GM12878 (cell line): Measurements from ENCODE around the gene PCNP.

Source experiments
- CHD1 ChIP-seq: IDR thresholded peaks from 2 replicates; pipeline ENCODE4 v1.6.1; 2012; ENCODE audit warnings: low read depth, low read length, improper control_type of control experiment
- CREB1 ChIP-seq: IDR thresholded peaks from 2 replicates; pipeline ENCODE4 v1.6.1; 2012; ENCODE audit warnings: low read depth, mild to moderate bottlenecking, inconsistent platforms
- CTCF ChIP-seq, 3 experiments: IDR thresholded peaks in 2 of 3; conservative IDR thresholded peaks in 1 of 3; 2 replicates each; pipeline ENCODE4 v1.5.1; 2011; ENCODE audit warnings: low read depth in 3 of 3, low read length in 3 of 3, mild to moderate bottlenecking in 3 of 3, control low read depth in 2 of 3, moderate library complexity in 2 of 3, inconsistent platforms in 1 of 3, mixed read lengths in 1 of 3; ENCODE audit not compliant: control insufficient read depth in 2 of 3, insufficient read depth in 1 of 3; ENCODE audit errors: extremely low read depth in 1 of 3
- DPF2 ChIP-seq: fragments of 450-650 bp; IDR thresholded peaks from 2 replicates; pipeline ENCODE4 v1.6.1; 2017; ENCODE audit warnings: mild to moderate bottlenecking
- EED ChIP-seq: sonication (generic); IDR thresholded peaks from 2 replicates; pipeline ENCODE4 v1.6.1; 2016; ENCODE audit warnings: antibody characterized with exemption, low read depth
- EZH2 ChIP-seq: IDR thresholded peaks from 2 replicates; pipeline ENCODE4 v1.6.1; 2012; ENCODE audit warnings: low read depth, mild to moderate bottlenecking, control low read depth, inconsistent platforms, low read length, borderline replicate concordance; ENCODE audit not compliant: control insufficient read depth
- NFXL1 ChIP-seq: fragments of 450-650 bp; IDR thresholded peaks from 2 replicates; pipeline ENCODE4 v1.6.1; 2017; ENCODE audit warnings: antibody characterized with exemption, mild to moderate bottlenecking, borderline replicate concordance
- POLR2A ChIP-seq: IDR thresholded peaks from 2 replicates; pipeline ENCODE4 v1.6.1; 2011; ENCODE audit warnings: low read depth, mild to moderate bottlenecking, low read length
- RB1 ChIP-seq: fragments of 450-650 bp; formaldehyde crosslinking; IDR thresholded peaks from 2 replicates; pipeline ENCODE4 v1.6.1; 2017; ENCODE audit warnings: mild to moderate bottlenecking, borderline replicate concordance
- SMAD1 ChIP-seq: fragments of 450-650 bp; IDR thresholded peaks from 2 replicates; pipeline ENCODE4 v1.6.1; 2018; ENCODE audit warnings: mild to moderate bottlenecking, low read depth; ENCODE audit not compliant: partially characterized antibody
- SP1 ChIP-seq: IDR thresholded peaks from one replicate; pipeline ENCODE4 v1.6.1; 2011; ENCODE audit warnings: low read depth, low read length
- TF ChIP-seq, protein P1 (sequence below): fragments of 450-650 bp; IDR thresholded peaks from 2 replicates; pipeline ENCODE4 v1.6.1; 2017; ENCODE audit warnings: antibody characterized with exemption, mild to moderate bottlenecking, moderate library complexity
- TF ChIP-seq, protein P2 (sequence below): IDR thresholded peaks from 2 replicates; pipeline ENCODE4 v1.6.1; 2012; ENCODE audit warnings: low read depth, low read length, improper control_type of control experiment

GRCh38 chr3:101577286-101577685 is 3.3 kb downstream of the PCNP start:
- TF ChIP-seq RB1 (no peak), CTCF (IDR thresholded peaks at IDR 0.05 in 2 of 3, conservative IDR thresholded peaks at IDR 0.05 in 1 of 3; ENCODE audit: control insufficient read depth in 2 of 3, extremely low read depth in 1 of 3, insufficient read depth in 1 of 3, low read depth in 3 of 3, low read length in 3 of 3) (no peak), SMAD1 (no peak), NFXL1 (no peak), CREB1 (no peak), EZH2 (no peak), DPF2 (no peak), POLR2A (no peak), CHD1 (no peak), EED (no peak), SP1 (no peak)
- TF ChIP-seq, protein P1, sequence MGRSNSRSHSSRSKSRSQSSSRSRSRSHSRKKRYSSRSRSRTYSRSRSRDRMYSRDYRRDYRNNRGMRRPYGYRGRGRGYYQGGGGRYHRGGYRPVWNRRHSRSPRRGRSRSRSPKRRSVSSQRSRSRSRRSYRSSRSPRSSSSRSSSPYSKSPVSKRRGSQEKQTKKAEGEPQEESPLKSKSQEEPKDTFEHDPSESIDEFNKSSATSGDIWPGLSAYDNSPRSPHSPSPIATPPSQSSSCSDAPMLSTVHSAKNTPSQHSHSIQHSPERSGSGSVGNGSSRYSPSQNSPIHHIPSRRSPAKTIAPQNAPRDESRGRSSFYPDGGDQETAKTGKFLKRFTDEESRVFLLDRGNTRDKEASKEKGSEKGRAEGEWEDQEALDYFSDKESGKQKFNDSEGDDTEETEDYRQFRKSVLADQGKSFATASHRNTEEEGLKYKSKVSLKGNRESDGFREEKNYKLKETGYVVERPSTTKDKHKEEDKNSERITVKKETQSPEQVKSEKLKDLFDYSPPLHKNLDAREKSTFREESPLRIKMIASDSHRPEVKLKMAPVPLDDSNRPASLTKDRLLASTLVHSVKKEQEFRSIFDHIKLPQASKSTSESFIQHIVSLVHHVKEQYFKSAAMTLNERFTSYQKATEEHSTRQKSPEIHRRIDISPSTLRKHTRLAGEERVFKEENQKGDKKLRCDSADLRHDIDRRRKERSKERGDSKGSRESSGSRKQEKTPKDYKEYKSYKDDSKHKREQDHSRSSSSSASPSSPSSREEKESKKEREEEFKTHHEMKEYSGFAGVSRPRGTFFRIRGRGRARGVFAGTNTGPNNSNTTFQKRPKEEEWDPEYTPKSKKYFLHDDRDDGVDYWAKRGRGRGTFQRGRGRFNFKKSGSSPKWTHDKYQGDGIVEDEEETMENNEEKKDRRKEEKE: no peak
- TF ChIP-seq, protein P2, sequence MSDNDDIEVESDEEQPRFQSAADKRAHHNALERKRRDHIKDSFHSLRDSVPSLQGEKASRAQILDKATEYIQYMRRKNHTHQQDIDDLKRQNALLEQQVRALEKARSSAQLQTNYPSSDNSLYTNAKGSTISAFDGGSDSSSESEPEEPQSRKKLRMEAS: no peak
